GM12878 (cell line): ENCODE results near the gene ZNF728. TPM values are rescaled to one million over a fixed set of nuclear protein-coding genes. Genes with fewer than 3 reads are reported as not detected.

Experiments used
- ATAC-seq: fragments of 200-7000 bp; cut with Tn5 transposase; 3 replicates; pipeline ENCODE4 v1.9.1; 2020; ENCODE audit warnings: mild to moderate bottlenecking, moderate library complexity
- BruUV-seq: library from RNA; stranded (reverse); fragments of 400-500 nt; replicated peaks from 2 replicates; lab custom pipeline; 2021; lab: Mats Ljungman, UMichigan
- CTCF ChIA-PET: fragments of 300-600 bp; sonication (Branson Sonifier 250); formaldehyde crosslinking; extraction: SDS; loops from one replicate; lab custom pipeline; 2021; ENCODE audit warnings: inconsistent platforms; lab: Yijun Ruan, JAX
- POLR2A ChIA-PET: fragments of 350-600 bp; formaldehyde crosslinking; extraction: SDS; loops from one replicate; lab custom pipeline; 2021; ENCODE audit warnings: inconsistent platforms; lab: Charles Lee
- RAD21 ChIA-PET: fragments of 300-600 bp; sonication (Branson Sonifier 250); formaldehyde crosslinking; loops from one replicate; lab custom pipeline; 2023; ENCODE audit warnings: antibody characterized with exemption; ENCODE audit not compliant: unreplicated experiment; lab: Charles Lee
- SMC1A ChIA-PET: fragments of 300-600 bp; sonication (Branson Sonifier 250); formaldehyde crosslinking; loops from one replicate; lab custom pipeline; 2023; ENCODE audit not compliant: unreplicated experiment, uncharacterized antibody; lab: Charles Lee
- DNase-seq: peaks from one replicate; pipeline ENCODE4 v3.0.0-alpha.2; 2011; ENCODE audit warnings: low read depth, low spot score
- FAIRE-seq: peaks from 3 replicates; lab custom pipeline; 2011; peaks lifted over from hg19 to GRCh38; lab: Jason Lieb, UNC
- H2AFZ ChIP-seq: 2 replicates; pipeline ENCODE4 v1.6.0; 2011; ENCODE audit warnings: low read depth, low read length, control low read depth; ENCODE audit not compliant: control insufficient read depth
- H3K27ac ChIP-seq: 2 replicates; pipeline ENCODE4 v1.5.1; 2011; ENCODE audit warnings: control low read depth; ENCODE audit not compliant: control insufficient read depth, insufficient read depth
- H3K27me3 ChIP-seq, 2 experiments: replicated peaks in 1 of 2; 2 replicates each; pipeline versions ENCODE4 v1.6.0 to v1.6.1; 2011; ENCODE audit warnings: low read length in 1 of 2; ENCODE audit not compliant: control insufficient read depth in 2 of 2, insufficient read depth in 2 of 2
- H3K36me3 ChIP-seq, 2 experiments: 2 replicates each; pipeline ENCODE4 v1.5.1; 2011; ENCODE audit warnings: low read length in 1 of 2; ENCODE audit not compliant: control insufficient read depth in 2 of 2, insufficient read depth in 2 of 2
- H3K4me1 ChIP-seq: 2 replicates; pipeline ENCODE4 v1.6.1; 2011; ENCODE audit warnings: mild to moderate bottlenecking, low read length, moderate library complexity, mixed read lengths; ENCODE audit not compliant: control insufficient read depth, insufficient read depth
- H3K4me2 ChIP-seq: 2 replicates; pipeline ENCODE4 v1.6.0; 2011; ENCODE audit warnings: control low read depth; ENCODE audit not compliant: control insufficient read depth, insufficient read depth
- H3K4me3 ChIP-seq: fragments of 200-600 bp; sonication (generic); 2 replicates; pipeline ENCODE4 v1.5.1; 2016
- H3K79me2 ChIP-seq: 2 replicates; pipeline ENCODE4 v1.6.0; 2011; ENCODE audit warnings: low read length; ENCODE audit not compliant: control insufficient read depth, insufficient read depth
- H3K9ac ChIP-seq: 2 replicates; pipeline ENCODE4 v1.8.0; 2011; ENCODE audit warnings: low read length, control low read depth, mixed read lengths; ENCODE audit not compliant: control insufficient read depth, insufficient read depth
- H3K9me3 ChIP-seq: replicated peaks from 3 replicates; pipeline ENCODE4 v1.5.1; 2011; ENCODE audit warnings: mild to moderate bottlenecking, low read length; ENCODE audit not compliant: control insufficient read depth, insufficient read depth
- H4K20me1 ChIP-seq: 2 replicates; pipeline ENCODE4 v1.6.0; 2011; ENCODE audit not compliant: control insufficient read depth, insufficient read depth
- ESRRA ChIP-seq: IDR thresholded peaks from 2 replicates; pipeline ENCODE4 v1.6.1; 2012; ENCODE audit warnings: mild to moderate bottlenecking, low read length, improper control_type of control experiment
- GATAD2B ChIP-seq: fragments of 450-650 bp; conservative IDR thresholded peaks from 2 replicates; pipeline ENCODE4 v1.6.1; 2017; ENCODE audit warnings: low read depth, mild to moderate bottlenecking, moderate library complexity
- IKZF2 ChIP-seq, 2 experiments: fragments of 450-650 bp; IDR thresholded peaks; 2 replicates each; pipeline ENCODE4 v1.6.1; 2017; ENCODE audit warnings: mild to moderate bottlenecking in 2 of 2, moderate library complexity in 2 of 2
- KLF5 ChIP-seq: fragments of 450-650 bp; IDR thresholded peaks from 2 replicates; pipeline ENCODE4 v1.6.1; 2014; ENCODE audit warnings: mild to moderate bottlenecking; ENCODE audit not compliant: partially characterized antibody
- NBN ChIP-seq: fragments of 450-650 bp; IDR thresholded peaks from 2 replicates; pipeline ENCODE4 v1.6.1; 2016
- NFIC ChIP-seq: IDR thresholded peaks from 2 replicates; pipeline ENCODE4 v1.6.1; 2012; ENCODE audit warnings: low read depth, mild to moderate bottlenecking, inconsistent platforms, low read length, moderate library complexity
- POU2F2 ChIP-seq: IDR thresholded peaks from 3 replicates; pipeline ENCODE4 v1.6.1; 2011; ENCODE audit warnings: low read depth, mild to moderate bottlenecking, low read length, borderline replicate concordance
- RFX5 ChIP-seq: IDR thresholded peaks from 2 replicates; pipeline ENCODE4 v1.6.1; 2011; ENCODE audit warnings: low read depth, low read length, improper control_type of control experiment
- SMC3 ChIP-seq: IDR thresholded peaks from 2 replicates; pipeline ENCODE4 v1.6.1; 2011; ENCODE audit warnings: low read length, improper control_type of control experiment, borderline replicate concordance
- SRF ChIP-seq, 2 experiments: IDR thresholded peaks; 2 replicates each; pipeline ENCODE4 v1.6.1; 2011; ENCODE audit warnings: low read depth in 2 of 2, low read length in 2 of 2, mild to moderate bottlenecking in 1 of 2, moderate library complexity in 1 of 2
- STAT1 ChIP-seq: fragments of 450-650 bp; conservative IDR thresholded peaks from 2 replicates; pipeline ENCODE4 v1.6.1; 2014; ENCODE audit warnings: antibody characterized with exemption, mild to moderate bottlenecking
- STAT3 ChIP-seq: IDR thresholded peaks from 2 replicates; pipeline ENCODE4 v1.6.1; 2011; ENCODE audit warnings: low read depth, low read length, improper control_type of control experiment
- TARDBP ChIP-seq: IDR thresholded peaks from 2 replicates; pipeline ENCODE4 v1.6.1; 2016; ENCODE audit warnings: borderline replicate concordance
- ZNF207 ChIP-seq: fragments of 450-650 bp; IDR thresholded peaks from 2 replicates; pipeline ENCODE4 v1.6.1; 2014; ENCODE audit warnings: antibody characterized with exemption, mild to moderate bottlenecking, borderline replicate concordance
- ZZZ3 ChIP-seq: IDR thresholded peaks from 2 replicates; pipeline ENCODE4 v1.6.1; 2011; ENCODE audit warnings: low read depth; ENCODE audit not compliant: control insufficient read depth, insufficient read length
- WGBS: methylation state at CpG from one replicate; pipeline ENCODE4 v1.1.6; 2016; ENCODE audit warnings: low lambda C conversion rate; ENCODE audit not compliant: insufficient replicate concordance, insufficient coverage; ENCODE audit errors: missing lambda C conversion rate; 5-methylcytosine and 5-hydroxymethylcytosine counted together
- in situ Hi-C: fragments of 300-500 bp; cut with MboI; formaldehyde crosslinking; loops from 9 replicates; pipeline ENCODE4 v1.14.3; 2018; ENCODE audit warnings: mixed read lengths
- intact Hi-C: fragments of 100-400 bp; cut with micrococcal nuclease; formaldehyde crosslinking; loops from one replicate; pipeline ENCODE4 v1.14.2; 2022; ENCODE audit not compliant: unreplicated experiment
- polyA plus RNA-seq, 11 experiments: library from polyadenylated mRNA; depleted of rRNA in 4 of 11; unstranded in 6 of 11; stranded (reverse) in 5 of 11; fragments of >200 nt; fragmentation: Nextera tagmentation in 4 of 11; fragmentation: Illumina TruSeq in 1 of 11; extraction: Ambion mirVana in 4 of 11; extraction: Trizol in 1 of 11; gene quantifications; 1 replicate in 1 of 11; 2 replicates in 10 of 11; pipeline versions ENCODE4 v1.2.1 to v1.2.3, GENCODE V29; 2011 to 2016; ENCODE audit warnings: inconsistent platforms in 2 of 11, missing spikeins in 2 of 11, low read depth in 1 of 11
- total RNA-seq, 4 experiments: library from RNA; depleted of rRNA in 3 of 4; stranded (reverse); fragments of >200 nt in 3 of 4; fragmentation: Illumina TruSeq in 1 of 4; extraction: Trizol in 1 of 4; gene quantifications; 2 replicates each; pipeline versions ENCODE4 v1.2.1 to v1.2.3, GENCODE V29; 2013 to 2021
- TF ChIP-seq, protein P1 (sequence below): fragments of 450-650 bp; IDR thresholded peaks from 2 replicates; pipeline ENCODE4 v1.6.1; 2017; ENCODE audit warnings: mild to moderate bottlenecking, moderate library complexity

The ZNF728 gene
- total and polyA plus RNA-seq, 10 of the 15 experiments (the other 5 are each of a cell fraction or from before 2014, with no cell fraction given): not detected

DNA sequence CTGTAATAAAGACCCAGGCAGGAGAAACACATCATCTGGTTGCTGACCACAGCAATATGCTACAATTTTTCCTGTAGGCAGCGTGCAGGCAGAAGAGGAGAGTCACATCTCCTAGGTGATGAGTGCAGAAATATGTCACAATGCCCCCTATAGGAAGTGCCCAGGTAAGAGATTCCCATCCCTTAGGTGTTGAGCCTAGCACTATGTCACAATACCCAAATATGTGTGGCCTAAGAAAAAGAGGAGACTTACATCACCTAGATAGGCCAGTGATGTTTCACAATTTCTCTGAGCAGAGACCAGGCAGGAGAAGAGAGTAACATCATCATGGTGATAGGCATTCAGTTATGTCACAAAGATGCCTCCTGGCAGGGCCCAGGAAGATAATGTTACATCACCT lies 49.4 kb upstream of the ZNF728 start:
- CTCF ChIA-PET: no interaction called here
- 0% methylated on average over 1 of the region's 1 CpG for WGBS
- H3K27me3 ChIP-seq: no peaks in the 10 kb centered on the region

GRCh38 chr19:23049256-23049655 lies 46.3 kb upstream of the ZNF728 start:
- H3K79me2 ChIP-seq: no peaks in the 10 kb centered on the region
- no peaks in the 10 kb centered on the region; the same call in 2 of the 3 replicates for H3K9me3 ChIP-seq
- TF ChIP-seq, protein P1, sequence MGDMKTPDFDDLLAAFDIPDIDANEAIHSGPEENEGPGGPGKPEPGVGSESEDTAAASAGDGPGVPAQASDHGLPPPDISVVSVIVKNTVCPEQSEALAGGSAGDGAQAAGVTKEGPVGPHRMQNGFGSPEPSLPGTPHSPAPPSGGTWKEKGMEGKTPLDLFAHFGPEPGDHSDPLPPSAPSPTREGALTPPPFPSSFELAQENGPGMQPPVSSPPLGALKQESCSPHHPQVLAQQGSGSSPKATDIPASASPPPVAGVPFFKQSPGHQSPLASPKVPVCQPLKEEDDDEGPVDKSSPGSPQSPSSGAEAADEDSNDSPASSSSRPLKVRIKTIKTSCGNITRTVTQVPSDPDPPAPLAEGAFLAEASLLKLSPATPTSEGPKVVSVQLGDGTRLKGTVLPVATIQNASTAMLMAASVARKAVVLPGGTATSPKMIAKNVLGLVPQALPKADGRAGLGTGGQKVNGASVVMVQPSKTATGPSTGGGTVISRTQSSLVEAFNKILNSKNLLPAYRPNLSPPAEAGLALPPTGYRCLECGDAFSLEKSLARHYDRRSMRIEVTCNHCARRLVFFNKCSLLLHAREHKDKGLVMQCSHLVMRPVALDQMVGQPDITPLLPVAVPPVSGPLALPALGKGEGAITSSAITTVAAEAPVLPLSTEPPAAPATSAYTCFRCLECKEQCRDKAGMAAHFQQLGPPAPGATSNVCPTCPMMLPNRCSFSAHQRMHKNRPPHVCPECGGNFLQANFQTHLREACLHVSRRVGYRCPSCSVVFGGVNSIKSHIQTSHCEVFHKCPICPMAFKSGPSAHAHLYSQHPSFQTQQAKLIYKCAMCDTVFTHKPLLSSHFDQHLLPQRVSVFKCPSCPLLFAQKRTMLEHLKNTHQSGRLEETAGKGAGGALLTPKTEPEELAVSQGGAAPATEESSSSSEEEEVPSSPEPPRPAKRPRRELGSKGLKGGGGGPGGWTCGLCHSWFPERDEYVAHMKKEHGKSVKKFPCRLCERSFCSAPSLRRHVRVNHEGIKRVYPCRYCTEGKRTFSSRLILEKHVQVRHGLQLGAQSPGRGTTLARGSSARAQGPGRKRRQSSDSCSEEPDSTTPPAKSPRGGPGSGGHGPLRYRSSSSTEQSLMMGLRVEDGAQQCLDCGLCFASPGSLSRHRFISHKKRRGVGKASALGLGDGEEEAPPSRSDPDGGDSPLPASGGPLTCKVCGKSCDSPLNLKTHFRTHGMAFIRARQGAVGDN: no peak
- no peak for TF ChIP-seq STAT3
- no peak for TF ChIP-seq ESRRA
- no peak for TF ChIP-seq NBN
- TF ChIP-seq KLF5: no peak
- TF ChIP-seq RFX5: no peak
- no peak for TF ChIP-seq IKZF2 (IDR thresholded peaks at IDR 0.05)
- TF ChIP-seq STAT1: no peak
- TF ChIP-seq GATAD2B: no peak
- no peak for TF ChIP-seq ZNF207
- no peak for TF ChIP-seq SMC3
- no peak for TF ChIP-seq SRF (IDR thresholded peaks at IDR 0.05; ENCODE audit: low read depth in 2 of 2, low read length in 2 of 2)
- TF ChIP-seq ZZZ3: no peak
- TF ChIP-seq, all 136 proteins: peak for 0
- Histone ChIP-seq H4K20me1 (no peaks in the 10 kb centered on the region), H3K9ac (no peak overlapping the region), H3K4me2 (no peak overlapping the region), H3K4me3 (no peak overlapping the region), H3K4me1 (no peaks in the 10 kb centered on the region), H3K36me3 (no peaks in the 10 kb centered on the region), H3K27ac (no peak overlapping the region), H2AFZ (no peak overlapping the region), H3K27me3 (no peaks in the 10 kb centered on the region)
- intact Hi-C loops (no loop called here), in situ Hi-C loops (no loop called here)
- FAIRE-seq (no peak), ATAC-seq (no peak), DNase-seq (no peak)
- ChIA-PET POLR2A (no interaction called here), SMC1A (no interaction called here), CTCF (no interaction called here), RAD21 (no interaction called here)
- 42% methylated on average over 4 of the region's 4 CpGs for WGBS
- no TSS peak for BruUV-seq

More for the DNA sequence above, 49.4 kb upstream of the ZNF728 start:
- in situ Hi-C loops: no loop called here
- no peak for DNase-seq
- ChIA-PET RAD21 (no interaction called here), SMC1A (no interaction called here), POLR2A (no interaction called here)
- Histone ChIP-seq H3K9me3 (no peaks in the 10 kb centered on the region; the same call in 2 of the 3 replicates), H2AFZ (no peak overlapping the region), H3K4me3 (no peak overlapping the region), H3K36me3 (no peaks in the 10 kb centered on the region), H3K9ac (no peak overlapping the region), H3K4me1 (no peaks in the 10 kb centered on the region), H3K4me2 (no peak overlapping the region), H3K79me2 (no peaks in the 10 kb centered on the region), H3K27ac (no peak overlapping the region), H4K20me1 (no peaks in the 10 kb centered on the region)
- intact Hi-C loops: no loop called here
- no peak for TF ChIP-seq NFIC
- no peak for TF ChIP-seq TARDBP
- no peak for TF ChIP-seq POU2F2
- no TSS peak for BruUV-seq
- no peak for ATAC-seq
- no peak for FAIRE-seq
